ENCODE results near the gene SETD2.

Gene SETD2

DNA sequence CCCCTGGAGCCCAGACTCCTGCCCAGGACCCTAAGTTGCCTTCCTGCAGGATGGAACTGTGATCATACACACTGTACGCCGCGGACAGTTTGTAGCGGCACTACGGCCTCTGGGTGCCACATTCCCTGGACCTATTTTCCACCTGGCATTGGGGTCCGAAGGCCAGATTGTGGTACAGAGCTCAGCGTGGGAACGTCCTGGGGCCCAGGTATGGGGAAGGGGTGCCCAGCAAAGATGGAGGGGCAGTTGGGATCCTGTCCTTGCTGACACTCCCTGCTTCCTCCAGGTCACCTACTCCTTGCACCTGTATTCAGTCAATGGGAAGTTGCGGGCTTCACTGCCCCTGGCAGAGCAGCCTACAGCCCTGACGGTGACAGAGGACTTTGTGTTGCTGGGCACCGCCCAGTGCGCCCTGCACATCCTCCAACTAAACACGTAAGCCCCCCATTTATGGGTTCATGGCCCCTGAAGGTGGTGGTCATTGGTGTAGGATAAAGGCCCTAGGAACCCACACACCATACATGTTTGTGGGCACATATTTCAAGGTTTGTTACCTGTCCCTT, 155.6 kb downstream of the SETD2 start:
- no peak for DNase-seq

DNA sequence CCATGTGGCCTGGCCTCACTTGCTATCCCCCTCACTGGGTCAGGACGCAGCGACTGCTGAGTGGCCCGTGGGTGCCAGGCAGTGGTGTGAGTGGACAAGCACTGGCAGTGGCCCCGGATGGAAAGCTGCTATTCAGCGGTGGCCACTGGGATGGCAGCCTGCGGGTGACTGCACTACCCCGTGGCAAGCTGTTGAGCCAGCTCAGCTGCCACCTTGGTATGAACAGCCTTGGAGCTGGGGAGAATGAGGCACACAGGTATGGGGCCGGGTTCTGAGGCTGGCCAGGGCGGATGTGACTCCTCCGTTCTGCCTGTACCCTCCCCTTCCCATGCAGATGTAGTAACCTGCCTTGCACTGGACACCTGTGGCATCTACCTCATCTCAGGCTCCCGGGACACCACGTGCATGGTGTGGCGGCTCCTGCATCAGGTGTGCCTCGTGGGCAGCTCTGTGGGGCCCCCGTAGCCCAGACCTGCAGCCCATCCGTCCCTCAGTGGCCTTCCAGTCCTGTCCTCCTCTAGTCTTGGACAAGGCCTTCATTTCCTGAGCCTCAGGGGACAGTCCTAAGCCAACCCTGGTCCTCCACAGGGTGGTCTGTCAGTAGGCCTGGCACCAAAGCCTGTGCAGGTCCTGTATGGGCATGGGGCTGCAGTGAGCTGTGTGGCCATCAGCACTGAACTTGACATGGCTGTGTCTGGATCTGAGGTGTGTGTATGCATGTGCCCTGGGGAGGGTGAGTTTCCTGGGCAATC, 156.3 kb downstream of the SETD2 start:
- no peak for DNase-seq

DNA sequence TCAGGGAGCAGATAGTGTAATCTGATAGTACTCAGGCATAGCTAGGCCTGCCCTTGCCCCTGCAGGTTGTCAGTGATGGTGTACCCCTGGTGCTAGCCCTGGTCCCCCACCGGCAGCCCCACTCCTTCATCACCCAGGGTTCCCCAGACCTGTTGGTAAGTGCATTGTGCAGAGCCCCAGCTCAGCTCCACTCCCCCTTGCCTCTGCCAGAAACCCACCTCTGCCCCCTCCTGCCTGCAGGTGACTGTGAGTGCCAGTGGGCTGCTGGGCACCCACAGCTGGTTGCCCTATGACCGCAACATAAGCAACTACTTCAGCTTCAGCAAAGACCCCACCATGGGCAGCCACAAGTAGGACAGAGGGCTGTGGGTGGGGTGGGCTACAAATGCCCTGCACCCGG, 156.9 kb downstream of the SETD2 start:
- DNase-seq = no peak

DNA sequence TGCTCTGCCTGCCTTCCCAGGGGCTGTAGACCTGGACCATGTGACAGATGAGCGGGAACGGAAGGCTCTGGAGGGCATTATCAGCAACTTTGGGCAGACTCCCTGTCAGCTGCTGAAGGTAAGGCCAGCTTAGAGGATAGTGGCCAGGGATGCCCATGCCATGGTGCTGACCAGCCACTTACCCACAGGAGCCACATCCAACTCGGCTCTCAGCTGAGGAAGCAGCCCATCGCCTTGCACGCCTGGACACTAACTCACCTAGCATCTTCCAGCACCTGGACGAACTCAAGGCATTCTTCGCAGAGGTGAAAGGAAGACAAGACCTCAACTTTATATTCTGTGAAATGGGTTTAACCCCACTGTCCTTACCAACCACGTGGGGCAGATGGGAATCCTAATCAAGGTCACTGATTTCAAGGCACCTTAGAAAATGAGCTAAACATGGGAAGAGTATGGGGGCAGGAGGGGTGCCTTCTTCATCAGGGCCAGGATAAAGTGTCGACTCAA, 157.7 kb downstream of the SETD2 start:
- no peak for DNase-seq

DNA sequence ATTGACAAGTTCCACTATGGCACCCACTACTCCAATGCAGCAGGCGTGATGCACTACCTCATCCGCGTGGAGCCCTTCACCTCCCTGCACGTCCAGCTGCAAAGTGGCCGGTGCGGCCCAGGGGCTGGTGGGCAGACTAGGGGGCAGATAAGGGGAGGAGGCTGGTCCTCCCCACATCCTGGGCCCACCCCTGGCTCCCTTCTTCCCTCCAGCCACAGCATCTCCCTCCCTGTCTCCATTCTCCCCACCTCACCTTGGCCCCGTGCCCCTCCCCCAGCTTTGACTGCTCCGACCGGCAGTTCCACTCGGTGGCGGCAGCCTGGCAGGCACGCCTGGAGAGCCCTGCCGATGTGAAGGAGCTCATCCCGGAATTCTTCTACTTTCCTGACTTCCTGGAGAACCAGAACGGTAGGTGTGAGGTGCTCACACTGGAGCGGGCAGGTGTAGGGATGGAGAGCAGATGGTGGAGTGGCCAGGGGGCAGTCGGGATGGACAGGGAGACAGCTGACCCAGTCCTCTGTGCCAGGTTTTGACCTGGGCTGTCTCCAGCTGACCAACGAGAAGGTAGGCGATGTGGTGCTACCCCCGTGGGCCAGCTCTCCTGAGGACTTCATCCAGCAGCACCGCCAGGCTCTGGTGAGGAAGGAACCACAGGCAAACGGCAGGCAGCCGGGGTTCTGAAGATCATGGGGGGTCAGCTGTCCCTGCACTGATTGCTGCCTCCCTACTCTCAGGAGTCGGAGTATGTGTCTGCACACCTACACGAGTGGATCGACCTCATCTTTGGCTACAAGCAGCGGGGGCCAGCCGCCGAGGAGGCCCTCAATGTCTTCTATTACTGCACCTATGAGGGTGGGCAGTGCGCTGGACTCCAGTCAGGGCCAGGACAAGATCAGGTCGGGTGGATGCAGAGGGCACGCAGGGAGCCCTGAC, 158.4 kb downstream of the SETD2 start:
- DNase-seq = no peak

DNA sequence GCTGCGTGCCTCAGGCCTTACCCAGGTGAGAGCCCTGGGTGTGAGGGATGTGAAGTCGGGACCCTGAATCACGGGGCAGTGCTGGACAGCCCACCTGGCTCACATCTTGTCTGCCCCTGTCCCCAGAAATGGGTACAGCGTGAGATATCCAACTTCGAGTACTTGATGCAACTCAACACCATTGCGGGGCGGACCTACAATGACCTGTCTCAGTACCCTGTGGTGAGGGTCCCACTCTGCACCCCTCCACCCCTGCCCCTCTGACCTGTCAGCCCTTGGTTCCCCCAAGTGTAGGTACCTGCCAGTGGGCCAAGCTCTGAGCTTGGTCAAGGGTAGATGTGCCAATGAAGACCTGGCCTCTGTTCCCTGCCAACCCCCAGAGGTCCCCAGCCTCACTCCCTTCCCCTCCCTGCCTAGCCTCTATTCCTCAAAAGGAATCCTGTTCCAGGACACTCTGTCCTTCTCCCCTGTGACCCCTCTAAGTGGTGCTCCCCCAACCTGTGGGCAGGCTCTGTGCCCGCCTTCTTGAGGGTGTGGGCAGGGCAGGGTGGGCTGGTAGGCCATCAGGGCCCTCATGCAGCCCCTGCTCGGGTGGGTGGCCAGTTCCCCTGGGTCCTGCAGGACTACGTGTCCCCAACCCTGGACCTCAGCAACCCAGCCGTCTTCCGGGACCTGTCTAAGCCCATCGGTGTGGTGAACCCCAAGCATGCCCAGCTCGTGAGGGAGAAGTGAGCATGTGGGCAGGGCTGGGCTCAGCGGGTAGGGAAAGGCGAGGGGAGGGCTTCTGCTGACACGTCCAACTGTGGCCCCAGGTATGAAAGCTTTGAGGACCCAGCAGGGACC, 159.3 kb downstream of the SETD2 start:
- no peak for DNase-seq

DNA sequence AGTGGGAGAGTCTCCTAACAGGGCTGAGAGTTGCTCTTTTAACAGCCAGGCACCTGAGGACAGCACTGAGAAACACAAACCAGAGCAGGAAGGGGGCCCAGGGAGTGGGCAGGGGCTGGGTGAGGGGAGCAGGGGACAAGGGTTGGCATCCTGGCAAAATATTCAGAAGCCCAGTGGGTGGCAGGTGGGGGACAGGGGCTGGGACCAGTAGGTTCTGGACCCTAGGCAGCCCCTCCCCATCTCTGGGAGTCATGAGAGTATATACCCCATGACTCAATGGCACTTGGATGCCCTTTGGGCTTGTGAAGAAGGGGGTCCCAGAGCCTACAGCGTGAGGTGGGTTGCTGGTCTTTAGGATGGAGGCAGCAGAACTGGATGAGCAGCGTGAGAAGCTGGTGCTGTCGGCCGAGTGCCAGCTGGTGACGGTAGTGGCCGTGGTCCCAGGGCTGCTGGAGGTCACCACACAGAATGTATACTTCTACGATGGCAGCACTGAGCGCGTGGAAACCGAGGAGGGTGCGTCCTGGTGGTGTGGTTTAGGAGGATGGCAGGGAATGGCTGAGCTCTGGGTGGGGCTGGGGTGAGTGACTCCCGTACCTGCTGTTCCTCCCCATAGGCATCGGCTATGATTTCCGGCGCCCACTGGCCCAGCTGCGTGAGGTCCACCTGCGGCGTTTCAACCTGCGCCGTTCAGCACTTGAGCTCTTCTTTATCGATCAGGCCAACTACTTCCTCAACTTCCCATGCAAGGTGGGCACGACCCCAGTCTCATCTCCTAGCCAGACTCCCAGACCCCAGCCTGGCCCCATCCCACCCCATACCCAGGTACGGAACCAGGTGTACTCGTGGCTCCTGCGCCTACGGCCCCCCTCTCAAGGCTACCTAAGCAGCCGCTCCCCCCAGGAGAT, 160.2 kb downstream of the SETD2 start:
- no peak for DNase-seq

DNA sequence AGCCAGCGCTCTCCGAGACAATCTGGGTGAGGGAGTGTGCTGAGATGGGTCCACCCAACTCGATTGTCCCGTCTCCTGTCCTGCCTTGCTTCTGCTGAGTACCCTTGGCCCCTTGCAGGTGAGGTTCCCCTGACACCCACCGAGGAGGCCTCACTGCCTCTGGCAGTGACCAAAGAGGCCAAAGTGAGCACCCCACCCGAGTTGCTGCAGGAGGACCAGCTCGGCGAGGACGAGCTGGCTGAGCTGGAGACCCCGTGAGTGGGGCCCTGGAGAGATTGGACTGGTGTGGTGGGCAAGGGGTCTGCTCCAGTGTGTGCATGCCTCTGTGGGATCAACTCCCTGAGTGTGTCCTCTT, 160.9 kb downstream of the SETD2 start:
- DNase-seq = no peak

DNA sequence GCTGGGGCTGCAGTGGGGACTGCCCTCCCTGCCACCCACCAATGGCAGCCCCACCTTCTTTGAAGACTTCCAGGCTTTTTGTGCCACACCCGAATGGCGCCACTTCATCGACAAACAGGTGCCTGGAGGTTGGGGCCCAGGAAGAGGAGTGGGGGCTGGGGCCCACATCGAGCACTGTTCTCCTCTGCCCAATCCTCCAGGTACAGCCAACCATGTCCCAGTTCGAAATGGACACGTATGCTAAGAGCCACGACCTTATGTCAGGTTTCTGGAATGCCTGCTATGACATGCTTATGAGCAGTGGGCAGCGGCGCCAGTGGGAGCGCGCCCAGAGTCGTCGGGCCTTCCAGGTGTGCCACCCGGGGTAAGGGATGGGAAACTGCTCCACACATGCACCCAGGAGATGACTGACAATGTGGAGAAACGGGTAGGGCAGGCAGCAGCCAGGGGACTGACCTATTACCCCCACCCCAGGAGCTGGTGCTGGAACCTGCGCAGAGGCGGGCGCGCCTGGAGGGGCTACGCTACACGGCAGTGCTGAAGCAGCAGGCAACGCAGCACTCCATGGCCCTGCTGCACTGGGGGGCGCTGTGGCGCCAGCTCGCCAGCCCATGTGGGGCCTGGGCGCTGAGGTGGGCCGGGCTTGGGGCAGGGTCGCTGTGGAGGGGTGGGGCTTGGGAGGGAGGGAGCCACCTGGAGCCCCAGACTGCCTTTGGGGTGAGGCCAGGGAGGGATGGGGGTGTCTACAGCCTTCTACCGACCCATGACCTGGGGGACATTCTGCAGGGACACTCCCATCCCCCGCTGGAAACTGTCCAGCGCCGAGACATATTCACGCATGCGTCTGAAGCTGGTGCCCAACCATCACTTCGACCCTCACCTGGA, 161.5 kb downstream of the SETD2 start:
- DNase-seq = no peak

DNA sequence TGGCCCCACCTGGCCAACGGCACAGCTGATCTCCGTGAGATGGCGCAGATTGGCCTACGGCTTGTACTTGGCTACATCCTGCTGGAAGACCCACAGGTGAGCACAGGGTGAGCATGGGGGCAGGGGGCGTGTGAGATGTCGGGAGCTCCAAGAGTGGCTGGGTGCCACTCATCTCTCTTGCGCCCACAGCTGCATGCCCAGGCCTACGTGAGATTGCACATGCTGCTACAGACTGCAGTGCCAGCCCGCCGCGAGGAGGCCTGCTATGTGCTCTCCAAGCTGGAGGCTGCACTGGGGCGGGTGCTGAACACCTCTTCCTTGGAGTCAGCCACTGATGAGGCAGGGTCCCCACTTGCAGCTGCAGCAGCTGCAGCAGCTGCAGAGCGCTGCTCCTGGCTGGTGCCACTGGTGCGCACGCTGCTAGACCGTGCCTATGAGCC, 162.2 kb downstream of the SETD2 start:
- no peak for DNase-seq

DNA sequence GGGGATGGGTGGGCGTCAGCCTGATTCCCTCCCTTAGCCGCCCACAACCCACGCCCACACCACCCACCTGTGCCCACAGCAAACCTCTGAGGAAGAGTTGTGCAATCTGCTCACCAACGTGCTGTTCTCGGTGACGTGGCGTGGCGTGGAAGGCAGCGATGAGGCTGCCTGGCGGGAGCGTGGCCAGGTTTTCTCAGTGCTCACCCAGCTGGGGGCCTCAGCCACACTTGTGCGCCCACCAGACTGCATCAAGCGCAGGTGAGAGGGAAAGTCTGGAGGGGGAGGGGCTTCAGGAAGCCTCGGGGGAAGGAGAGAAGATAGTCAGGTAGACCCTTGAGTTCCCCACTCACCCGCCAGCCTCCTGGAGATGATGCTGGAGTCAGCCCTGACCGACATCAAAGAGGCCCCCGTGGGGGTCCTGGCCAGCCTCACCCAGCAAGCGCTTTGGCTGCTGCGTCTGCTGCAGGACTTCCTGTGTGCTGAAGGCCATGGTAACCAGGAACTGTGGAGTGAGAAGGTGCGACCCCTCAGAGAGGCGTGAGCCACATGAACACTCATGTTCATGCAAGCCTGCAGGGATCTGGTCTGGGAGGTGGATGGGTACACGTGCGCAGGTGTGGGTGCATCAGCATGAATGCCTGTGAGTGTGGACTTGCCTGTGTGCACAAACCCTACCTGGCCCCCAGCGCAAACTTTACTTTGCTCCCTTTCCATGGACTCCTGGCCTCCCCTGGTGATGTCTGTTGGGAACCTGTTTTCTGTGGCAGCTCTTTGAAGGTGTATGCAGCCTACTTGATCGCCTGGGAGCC, 162.8 kb downstream of the SETD2 start:
- DNase-seq = no peak

DNA sequence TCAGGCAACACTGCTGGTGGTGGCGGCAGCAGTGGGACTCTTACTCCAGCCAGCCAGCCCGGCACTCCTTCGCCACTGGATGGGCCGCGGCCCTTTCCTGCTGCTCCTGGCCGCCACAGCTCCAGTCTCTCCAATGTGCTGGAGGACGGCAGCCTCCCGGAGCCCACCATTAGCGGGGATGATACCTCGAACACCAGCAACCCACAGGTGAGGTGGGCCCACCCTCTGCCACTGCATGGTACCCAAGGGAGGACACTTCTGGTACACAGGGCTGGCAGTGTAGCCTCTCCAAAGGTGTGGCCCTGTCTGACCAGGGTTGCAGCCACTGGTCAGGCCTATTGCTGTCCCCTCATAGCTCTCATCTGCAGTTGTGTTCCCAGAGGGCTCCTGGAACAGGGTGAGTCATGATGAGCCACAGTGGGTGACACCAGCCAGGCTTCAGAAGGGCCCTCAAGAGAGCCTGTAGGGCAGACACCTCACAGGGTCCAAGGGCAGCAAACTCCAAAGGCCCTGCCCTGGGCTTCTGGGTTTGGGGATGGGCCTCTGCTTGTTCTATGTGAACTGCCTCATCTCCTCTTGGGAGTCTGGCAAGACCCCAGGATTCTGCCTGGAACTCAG, 163.6 kb downstream of the SETD2 start:
- DNase-seq = no peak

DNA sequence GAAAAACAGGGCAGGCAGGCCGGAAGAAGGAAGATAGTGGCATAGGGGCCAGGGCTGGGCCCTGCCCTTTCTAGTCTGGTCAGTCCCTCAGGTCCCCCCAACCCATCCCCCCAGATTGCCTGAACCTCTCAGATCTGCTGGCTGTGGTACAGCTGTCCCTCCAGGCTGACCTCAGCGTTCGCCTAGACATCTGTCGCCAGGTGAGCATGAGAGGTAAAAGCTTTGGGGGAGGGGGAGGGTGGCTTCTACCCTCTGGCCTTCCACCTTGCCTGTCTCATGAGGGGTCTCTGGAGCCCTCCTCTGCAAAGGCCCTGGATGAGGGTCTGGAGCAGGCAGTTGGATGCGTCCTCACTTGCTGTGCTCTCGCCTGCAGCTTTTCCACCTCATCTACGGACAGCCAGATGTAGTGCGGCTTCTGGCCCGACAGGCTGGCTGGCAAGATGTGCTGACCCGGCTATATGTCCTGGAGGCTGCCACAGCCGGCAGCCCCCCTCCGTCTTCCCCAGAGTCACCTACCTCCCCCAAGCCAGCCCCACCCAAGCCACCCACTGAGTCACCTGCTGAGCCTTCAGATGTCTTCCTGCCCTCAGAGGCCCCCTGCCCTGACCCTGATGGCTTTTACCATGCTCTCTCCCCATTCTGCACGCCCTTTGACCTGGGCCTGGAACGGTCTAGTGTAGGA, 164.3 kb downstream of the SETD2 start:
- DNase-seq = no peak

DNA sequence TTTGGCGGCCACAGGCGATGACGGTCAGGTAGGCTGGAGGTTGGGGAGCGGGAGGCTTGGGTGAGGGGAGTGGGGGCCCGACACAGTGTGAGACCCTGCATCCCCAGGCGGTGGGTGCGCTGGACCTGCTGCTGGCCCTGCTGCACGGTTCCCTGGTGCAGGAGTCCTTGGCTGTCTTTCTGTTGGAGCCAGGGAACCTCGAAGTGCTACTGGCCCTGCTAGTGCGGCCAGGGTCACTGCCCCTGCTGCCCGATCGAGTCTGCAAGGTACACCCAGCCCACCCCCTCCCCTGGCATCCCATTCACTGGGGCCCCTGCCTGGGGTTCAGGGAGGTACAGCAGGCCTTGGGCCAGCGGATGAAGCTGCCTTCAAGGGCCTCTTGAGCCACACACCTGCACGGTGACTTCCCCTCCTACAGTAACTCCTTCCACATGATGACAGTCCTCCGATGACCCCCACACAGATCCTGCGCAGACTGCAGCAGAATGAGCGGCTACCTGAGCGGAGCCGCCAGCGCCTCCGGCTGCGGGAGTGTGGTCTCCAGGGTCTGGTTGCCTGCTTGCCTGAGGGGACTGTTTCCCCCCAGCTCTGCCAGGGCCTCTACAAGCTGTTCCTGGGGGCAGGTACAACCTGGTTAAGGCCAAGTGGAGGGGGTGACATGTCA, 164.9 kb downstream of the SETD2 start:
- no peak for DNase-seq

DNA sequence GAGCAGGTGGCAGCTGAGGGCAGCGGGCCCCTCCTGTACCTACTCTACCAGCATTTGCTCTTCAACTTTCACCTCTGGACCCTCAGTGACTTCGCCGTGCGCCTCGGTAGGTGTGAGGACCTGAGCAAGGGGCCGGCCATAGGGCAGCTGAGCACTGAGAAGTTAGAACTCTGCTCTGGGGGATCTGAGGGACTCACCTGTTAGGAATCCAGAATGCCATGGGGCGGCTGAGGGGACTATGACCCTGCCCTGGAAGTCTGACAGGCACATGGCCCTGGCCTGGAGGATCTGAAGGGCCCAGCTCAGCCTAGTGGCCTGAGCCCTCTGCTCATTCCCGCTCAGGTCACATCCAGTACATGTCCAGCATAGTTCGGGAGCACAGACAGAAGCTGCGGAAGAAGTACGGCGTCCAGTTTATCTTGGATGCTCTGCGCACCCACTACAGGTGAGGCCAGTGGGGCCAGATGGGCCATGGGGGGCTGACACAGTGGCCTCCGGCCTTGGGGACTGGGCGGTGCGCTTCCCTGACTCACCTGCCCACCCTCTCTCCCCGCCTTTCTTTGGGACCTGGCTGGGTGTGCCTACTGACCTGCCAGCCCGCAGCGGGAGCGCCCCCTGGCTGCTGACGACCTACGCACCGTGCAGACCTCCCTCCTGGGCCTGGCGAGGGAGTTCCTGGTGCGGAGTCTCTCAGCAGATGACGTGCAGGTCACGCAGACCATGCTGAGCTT, 165.6 kb downstream of the SETD2 start:
- DNase-seq = peak; percentile 71 to 78

DNA sequence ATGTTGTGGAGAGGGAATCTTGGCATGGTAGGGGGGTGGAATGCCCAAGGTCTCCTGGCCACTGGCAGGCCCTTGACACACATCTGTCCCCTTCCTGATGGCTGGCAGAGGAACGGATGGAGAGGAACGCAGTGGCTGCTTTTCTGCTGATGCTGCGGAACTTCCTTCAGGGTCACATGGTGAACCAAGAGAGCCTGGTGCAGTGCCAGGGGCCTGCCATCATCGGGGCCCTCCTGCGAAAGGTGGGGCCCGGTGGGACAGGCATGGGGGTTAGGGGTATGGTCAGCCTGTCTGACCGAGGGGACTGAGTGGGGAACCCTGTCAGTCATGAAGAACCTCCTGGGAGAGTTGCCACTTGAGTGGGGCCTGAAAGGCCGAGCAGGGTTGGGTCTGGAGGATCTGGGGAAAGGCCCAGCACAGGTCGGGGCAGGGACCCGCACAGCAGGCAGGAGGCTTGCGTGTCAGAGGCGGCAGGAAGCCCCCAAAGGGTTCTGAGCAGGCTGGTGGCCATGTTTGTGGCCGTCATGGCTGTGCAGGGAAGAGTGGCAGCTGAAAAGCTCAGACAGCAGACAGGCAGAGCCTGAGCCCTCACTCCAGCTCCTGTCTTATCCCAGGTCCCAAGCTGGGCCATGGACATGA, 166.3 kb downstream of the SETD2 start:
- DNase-seq = no peak
